HG02798 (cell line): ENCODE data around the gene DHRS2.

ENCODE experiments used
- ATAC-seq: cut with Tn5 transposase; IDR thresholded peaks from one replicate; pipeline ENCODE4 v1.9.1; 2021; ENCODE audit warnings: mild to moderate bottlenecking; ENCODE audit not compliant: unreplicated experiment, poor library complexity

DHRS2 gene

GRCh38 chr14:23645812-23646647 is 9.9 kb downstream of the DHRS2 start:
- no peak for ATAC-seq

- ATAC-seq: no peak
These were observed 10.7 kb downstream of the DHRS2 start for GRCh38 chr14:23646648-23647549.

- no peak for ATAC-seq
These were observed 11.5 kb downstream of the DHRS2 start for GRCh38 chr14:23647619-23648018.

GRCh38 chr14:23648764-23649460 is 12.7 kb downstream of the DHRS2 start:
- no peak for ATAC-seq

- ATAC-seq: no peak
These were observed 14.3 kb downstream of the DHRS2 start for GRCh38 chr14:23650506-23650905.

- no peak for ATAC-seq
These were observed 16.9 kb downstream of the DHRS2 start for GRCh38 chr14:23653051-23653450.

- ATAC-seq: no peak
These were observed 18.1 kb downstream of the DHRS2 start for GRCh38 chr14:23654231-23654630.

GRCh38 chr14:23657959-23658470 is 21.9 kb downstream of the DHRS2 start:
- ATAC-seq: no peak

GRCh38 chr14:23660290-23661226 is 24.4 kb downstream of the DHRS2 start:
- peak; percentile 82 for ATAC-seq

- ATAC-seq: no peak
These were observed 25.4 kb downstream of the DHRS2 start for GRCh38 chr14:23661542-23661941.

GRCh38 chr14:23663127-23663526 is 27.0 kb downstream of the DHRS2 start:
- no peak for ATAC-seq

GRCh38 chr14:23663711-23664110 is 27.5 kb downstream of the DHRS2 start:
- no peak for ATAC-seq

- ATAC-seq: no peak
These were observed 28.2 kb downstream of the DHRS2 start for GRCh38 chr14:23664207-23664885.

- ATAC-seq: no peak
These were observed 29.3 kb downstream of the DHRS2 start for GRCh38 chr14:23665302-23666016.

- no peak for ATAC-seq
These were observed 31.0 kb downstream of the DHRS2 start for GRCh38 chr14:23667134-23667533.

- no peak for ATAC-seq
These were observed 33.3 kb downstream of the DHRS2 start for GRCh38 chr14:23669441-23669840.

GRCh38 chr14:23670481-23670880 is 34.3 kb downstream of the DHRS2 start:
- ATAC-seq: no peak

GRCh38 chr14:23672200-23672599 is 36.0 kb downstream of the DHRS2 start:
- ATAC-seq: no peak
